HUES48 (cell line): Measurements from ENCODE around the gene SLC7A14.
A peak's percentile ranks its signal among the peaks of the same experiment; 100 is the strongest.

Source experiments
- H3K27ac ChIP-seq: one replicate; pipeline ENCODE4 v1.7.0; 2013; ENCODE audit warnings: low read depth, low read length, inconsistent platforms
- H3K27me3 ChIP-seq: 2 replicates; pipeline ENCODE4 v1.6.1; 2013; ENCODE audit warnings: mild to moderate bottlenecking, low read length; ENCODE audit not compliant: control insufficient read depth, insufficient read depth
- H3K36me3 ChIP-seq: 2 replicates; pipeline ENCODE4 v1.6.1; 2013; ENCODE audit warnings: low read length; ENCODE audit not compliant: control insufficient read depth, insufficient read depth
- H3K4me1 ChIP-seq: 2 replicates; pipeline ENCODE4 v1.6.1; 2013; ENCODE audit warnings: mild to moderate bottlenecking, low read length; ENCODE audit not compliant: control insufficient read depth, insufficient read depth
- H3K4me3 ChIP-seq: 2 replicates; pipeline ENCODE4 v1.5.1; 2013; ENCODE audit warnings: mild to moderate bottlenecking, low read depth, low read length
- H3K9ac ChIP-seq: 2 replicates; pipeline ENCODE4 v1.6.1; 2013; ENCODE audit warnings: mild to moderate bottlenecking, low read depth, low read length, moderate library complexity
- H3K9me3 ChIP-seq: 2 replicates; pipeline ENCODE4 v1.6.1; 2013; ENCODE audit warnings: low read length; ENCODE audit not compliant: control insufficient read depth, insufficient read depth

The SLC7A14 gene

GRCh38 chr3:170448584-170448983 is 137.3 kb downstream of the SLC7A14 start:
- H3K9me3 ChIP-seq = no peaks in the 10 kb centered on the region
- H3K9ac ChIP-seq = no peak overlapping the region
- H3K4me3 ChIP-seq = no peak overlapping the region
- H3K27ac ChIP-seq = no peak overlapping the region
- no peaks in the 10 kb centered on the region for H3K36me3 ChIP-seq
- no peaks in the 10 kb centered on the region for H3K27me3 ChIP-seq
- H3K4me1 ChIP-seq = no peaks in the 10 kb centered on the region

- Histone ChIP-seq H3K36me3 (no peaks in the 10 kb centered on the region), H3K4me3 (no peak overlapping the region), H3K9ac (no peak overlapping the region), H3K27ac (no peak overlapping the region), H3K4me1 (no peaks in the 10 kb centered on the region), H3K9me3 (no peaks in the 10 kb centered on the region), H3K27me3 (no peaks in the 10 kb centered on the region)
Measured at GRCh38 chr3:170443457-170443856, 142.4 kb downstream of the SLC7A14 start.

- no peaks in the 10 kb centered on the region for H3K27me3 ChIP-seq
- no peaks in the 10 kb centered on the region for H3K36me3 ChIP-seq
- H3K9ac ChIP-seq = no peak overlapping the region
- H3K4me3 ChIP-seq = no peak overlapping the region
- H3K9me3 ChIP-seq = no peaks in the 10 kb centered on the region
- H3K4me1 ChIP-seq = peaks cover 3% of the 10 kb centered on the region
- no peak overlapping the region for H3K27ac ChIP-seq
Measured at GRCh38 chr3:170442947-170443346, 142.9 kb downstream of the SLC7A14 start.

GRCh38 chr3:170441412-170441811 is 144.5 kb downstream of the SLC7A14 start:
- Histone ChIP-seq H3K27me3 (no peaks in the 10 kb centered on the region), H3K4me1 (peaks cover 6% of the 10 kb centered on the region), H3K9me3 (no peaks in the 10 kb centered on the region), H3K4me3 (no peak overlapping the region), H3K9ac (no peak overlapping the region), H3K36me3 (no peaks in the 10 kb centered on the region), H3K27ac (no peak overlapping the region)

- H3K36me3 ChIP-seq = no peaks in the 10 kb centered on the region
- H3K27ac ChIP-seq = no peak overlapping the region
- no peaks in the 10 kb centered on the region for H3K9me3 ChIP-seq
- no peaks in the 10 kb centered on the region for H3K27me3 ChIP-seq
- H3K4me1 ChIP-seq = peaks cover 6% of the 10 kb centered on the region
- H3K4me3 ChIP-seq = no peak overlapping the region
- H3K9ac ChIP-seq = no peak overlapping the region
Measured at GRCh38 chr3:170440344-170440743, 145.5 kb downstream of the SLC7A14 start.

- H3K36me3 ChIP-seq = no peaks in the 10 kb centered on the region
- no peak overlapping the region for H3K27ac ChIP-seq
- H3K9ac ChIP-seq = no peak overlapping the region
- no peaks in the 10 kb centered on the region for H3K27me3 ChIP-seq
- no peak overlapping the region for H3K4me3 ChIP-seq
- no peaks in the 10 kb centered on the region for H3K9me3 ChIP-seq
- H3K4me1 ChIP-seq = peaks cover 6% of the 10 kb centered on the region
Measured at GRCh38 chr3:170438836-170439235, 147.0 kb downstream of the SLC7A14 start.

- Histone ChIP-seq H3K27ac (peak overlapping the region; percentile 5), H3K36me3 (no peaks in the 10 kb centered on the region)
Measured at GRCh38 chr3:170437696-170438407, 148.0 kb downstream of the SLC7A14 start.

GRCh38 chr3:170437176-170437575 is 148.7 kb downstream of the SLC7A14 start:
- H3K9ac ChIP-seq = no peak overlapping the region
- H3K36me3 ChIP-seq = no peaks in the 10 kb centered on the region
- no peaks in the 10 kb centered on the region for H3K27me3 ChIP-seq
- no peak overlapping the region for H3K4me3 ChIP-seq
- H3K27ac ChIP-seq = no peak overlapping the region
- H3K9me3 ChIP-seq = no peaks in the 10 kb centered on the region
- H3K4me1 ChIP-seq = peaks cover 6% of the 10 kb centered on the region

More at GRCh38 chr3:170437696-170438407, 148.0 kb downstream of the SLC7A14 start:
- Histone ChIP-seq H3K9me3 (no peaks in the 10 kb centered on the region), H3K4me1 (peaks cover 6% of the 10 kb centered on the region), H3K9ac (no peak overlapping the region), H3K4me3 (no peak overlapping the region), H3K27me3 (no peaks in the 10 kb centered on the region)

- Histone ChIP-seq H3K4me3 (no peak overlapping the region), H3K9ac (no peak overlapping the region), H3K9me3 (no peaks in the 10 kb centered on the region), H3K27ac (no peak overlapping the region), H3K4me1 (peaks cover 6% of the 10 kb centered on the region), H3K27me3 (no peaks in the 10 kb centered on the region), H3K36me3 (no peaks in the 10 kb centered on the region)
Measured at GRCh38 chr3:170436697-170437096, 149.2 kb downstream of the SLC7A14 start.

GRCh38 chr3:170432416-170432815 is 153.5 kb downstream of the SLC7A14 start:
- no peaks in the 10 kb centered on the region for H3K27me3 ChIP-seq
- H3K4me1 ChIP-seq = no peaks in the 10 kb centered on the region
- H3K9me3 ChIP-seq = no peaks in the 10 kb centered on the region
- H3K27ac ChIP-seq = no peak overlapping the region
- H3K9ac ChIP-seq = no peak overlapping the region
- H3K36me3 ChIP-seq = no peaks in the 10 kb centered on the region
- no peak overlapping the region for H3K4me3 ChIP-seq

GRCh38 chr3:170431054-170431453 is 154.8 kb downstream of the SLC7A14 start:
- Histone ChIP-seq H3K4me1 (no peaks in the 10 kb centered on the region; the same call in 1 of the 2 replicates), H3K36me3 (no peaks in the 10 kb centered on the region), H3K4me3 (no peak overlapping the region), H3K27me3 (no peaks in the 10 kb centered on the region), H3K27ac (no peak overlapping the region), H3K9me3 (no peaks in the 10 kb centered on the region), H3K9ac (no peak overlapping the region)
